ENCODE measurements around the gene SLC13A3.

SLC13A3 gene

DNA sequence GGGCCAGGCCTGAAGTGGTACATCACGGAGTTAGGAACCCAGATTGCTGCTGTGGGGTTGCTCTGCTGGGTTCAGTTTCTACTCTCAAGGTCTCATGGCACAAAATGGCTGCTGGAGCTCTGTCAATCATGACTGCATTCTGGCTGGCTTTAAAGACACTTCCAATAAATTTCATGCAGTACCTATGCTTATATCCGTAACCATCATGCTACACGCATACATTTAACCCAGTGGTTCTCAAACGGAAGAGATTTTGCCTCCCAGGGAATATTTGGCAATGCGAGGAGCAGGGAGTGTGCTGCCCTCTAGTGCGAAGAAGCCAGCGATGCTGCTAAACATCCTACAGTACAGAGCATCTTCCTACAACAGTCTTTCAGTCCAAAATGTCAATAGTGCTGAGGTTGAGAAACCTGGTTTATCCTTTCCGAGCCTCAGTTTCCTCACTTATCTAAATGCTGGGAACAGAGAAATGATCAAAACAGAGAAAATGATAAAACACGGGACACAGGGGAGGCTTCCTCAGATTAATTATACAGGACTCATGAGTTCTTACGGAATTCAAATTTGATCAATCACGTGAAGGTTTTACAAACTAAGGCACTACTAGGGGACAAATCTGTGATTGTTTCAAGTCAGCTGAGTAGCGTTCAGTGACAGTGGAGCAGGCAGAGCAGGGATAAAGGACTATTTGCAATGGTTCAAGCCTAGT lies 48.5 kb upstream of the SLC13A3 start:
- Histone ChIP-seq H2AFZ (ENCODE audit: low read depth, low read length) (no peak overlapping the region), H3K27me3 (ENCODE audit: control insufficient read depth in 1 of 2, insufficient read depth in 1 of 2, low read length in 2 of 2) (peaks cover 0 to 5% of the 10 kb centered on the region in 2 experiments), H3K36me3 (ENCODE audit: control insufficient read depth in 1 of 2, insufficient read depth in 2 of 2, low read depth in 1 of 2, low read length in 2 of 2) (no peaks in the 10 kb centered on the region), H3K9me3 (ENCODE audit: control insufficient read depth, low read length) (no peaks in the 10 kb centered on the region), H3K23ac (ENCODE audit: low read length in 2 of 2) (no peak overlapping the region), H3K9ac (ENCODE audit: low read length) (no peak overlapping the region), H2BK12ac (ENCODE audit: low read length in 2 of 2) (no peak overlapping the region), H4K8ac (ENCODE audit: low read length) (peak overlapping the region; percentile 25), H3K4ac (ENCODE audit: low read depth in 1 of 2, low read length in 2 of 2) (no peak overlapping the region), H3K27ac (ENCODE audit: low read length, poor library complexity, severe bottlenecking) (no peak overlapping the region), H2BK5ac (ENCODE audit: low read depth, low read length, poor library complexity, severe bottlenecking) (no peak overlapping the region), H3K4me1 (ENCODE audit: control insufficient read depth, insufficient read depth, low read depth, low read length) (no peaks in the 10 kb centered on the region), H3K4me3 (ENCODE audit: insufficient read depth in 1 of 2, low read depth in 1 of 2, low read length in 2 of 2) (no peak overlapping the region), H3K79me1 (replicated peaks; ENCODE audit: low read length, poor library complexity, severe bottlenecking) (no peaks in the 10 kb centered on the region), H2BK120ac (ENCODE audit: low read depth, low read length) (no peak overlapping the region), H3K18ac (ENCODE audit: low read depth in 1 of 2, low read length in 2 of 2) (no peak overlapping the region), H3K4me2 (ENCODE audit: low read length, poor library complexity, severe bottlenecking) (no peak overlapping the region), H3K14ac (ENCODE audit: low read length in 2 of 2) (no peak overlapping the region), H2BK15ac (ENCODE audit: low read depth, poor library complexity, severe bottlenecking) (no peak overlapping the region), H2AK5ac (ENCODE audit: low read length, severe bottlenecking) (no peak overlapping the region), H4K91ac (ENCODE audit: low read length) (no peak overlapping the region)
- 41% methylated on average over 10 of the region's 12 CpGs for WGBS
- DNase-seq: peak; percentile 57

DNA sequence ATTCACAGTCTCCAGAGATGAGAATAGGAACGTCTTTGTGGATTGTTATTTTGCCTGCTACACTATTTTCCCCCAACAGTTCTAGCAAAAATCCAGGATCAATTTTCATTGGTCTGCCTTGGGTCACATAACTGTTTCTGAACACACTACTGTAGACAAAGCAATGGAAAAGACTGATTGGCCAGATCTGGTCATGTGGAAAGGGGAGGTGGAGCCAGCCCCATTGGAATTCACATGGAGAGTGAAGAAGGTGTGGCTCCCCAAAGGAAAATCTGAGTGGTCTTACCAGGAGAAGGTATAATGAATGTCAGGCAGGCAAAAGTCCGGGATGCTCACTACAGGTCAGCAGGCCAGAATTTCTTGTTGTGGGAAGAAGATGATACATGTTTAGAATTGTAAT lies 47.5 kb upstream of the SLC13A3 start:
- Histone ChIP-seq H2BK12ac (ENCODE audit: low read length in 2 of 2) (no peak overlapping the region), H3K27ac (ENCODE audit: low read length, poor library complexity, severe bottlenecking) (no peak overlapping the region), H3K79me1 (replicated peaks; ENCODE audit: low read length, poor library complexity, severe bottlenecking) (no peaks in the 10 kb centered on the region), H3K9ac (ENCODE audit: low read length) (no peak overlapping the region), H3K4me1 (ENCODE audit: control insufficient read depth, insufficient read depth, low read depth, low read length) (no peaks in the 10 kb centered on the region), H3K4me3 (ENCODE audit: insufficient read depth in 1 of 2, low read depth in 1 of 2, low read length in 2 of 2) (no peak overlapping the region), H3K4me2 (ENCODE audit: low read length, poor library complexity, severe bottlenecking) (no peak overlapping the region), H2AFZ (ENCODE audit: low read depth, low read length) (no peak overlapping the region), H4K8ac (ENCODE audit: low read length) (no peak overlapping the region), H3K36me3 (ENCODE audit: control insufficient read depth in 1 of 2, insufficient read depth in 2 of 2, low read depth in 1 of 2, low read length in 2 of 2) (no peaks in the 10 kb centered on the region), H3K23ac (ENCODE audit: low read length in 2 of 2) (no peak overlapping the region), H2BK5ac (ENCODE audit: low read depth, low read length, poor library complexity, severe bottlenecking) (no peak overlapping the region), H3K14ac (ENCODE audit: low read length in 2 of 2) (no peak overlapping the region), H3K4ac (ENCODE audit: low read depth in 1 of 2, low read length in 2 of 2) (no peak overlapping the region), H3K27me3 (ENCODE audit: control insufficient read depth in 1 of 2, insufficient read depth in 1 of 2, low read length in 2 of 2) (peaks cover 0 to 5% of the 10 kb centered on the region in 2 experiments), H2AK5ac (ENCODE audit: low read length, severe bottlenecking) (no peak overlapping the region), H3K18ac (ENCODE audit: low read depth in 1 of 2, low read length in 2 of 2) (no peak overlapping the region), H3K9me3 (ENCODE audit: control insufficient read depth, low read length) (no peaks in the 10 kb centered on the region), H2BK120ac (ENCODE audit: low read depth, low read length) (no peak overlapping the region), H4K91ac (ENCODE audit: low read length) (no peak overlapping the region), H2BK15ac (ENCODE audit: low read depth, poor library complexity, severe bottlenecking) (no peak overlapping the region)
- DNase-seq: no peak
- WGBS: 93% methylated on average over 2 of the region's 2 CpGs

DNA sequence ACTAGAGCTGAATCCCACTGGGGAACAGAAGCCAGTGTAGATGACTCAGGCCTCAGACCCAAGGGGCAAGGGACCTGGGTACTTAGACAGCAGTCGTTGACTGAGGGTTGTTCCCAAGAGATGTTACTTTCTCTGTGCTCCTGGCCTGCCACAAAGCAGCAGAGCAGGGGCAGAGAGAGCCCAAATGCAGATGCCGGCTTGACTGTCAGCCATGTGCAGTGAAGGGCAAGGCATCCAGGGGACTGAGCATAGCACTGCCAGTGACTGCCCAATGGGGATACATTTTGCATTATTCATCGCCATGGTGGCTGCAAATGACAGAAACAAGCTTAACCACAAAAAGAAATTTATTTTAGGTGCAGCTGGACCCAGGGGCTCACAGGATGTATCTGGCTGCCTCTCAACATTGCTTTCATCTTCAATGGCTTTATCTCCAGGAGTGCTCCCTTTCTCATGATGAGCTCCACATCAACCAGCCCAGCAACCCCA lies 45.6 kb upstream of the SLC13A3 start:
- Histone ChIP-seq H2BK12ac (ENCODE audit: low read length in 2 of 2) (no peak overlapping the region), H3K4me3 (ENCODE audit: insufficient read depth in 1 of 2, low read depth in 1 of 2, low read length in 2 of 2) (no peak overlapping the region), H2BK120ac (ENCODE audit: low read depth, low read length) (no peak overlapping the region), H3K18ac (ENCODE audit: low read depth in 1 of 2, low read length in 2 of 2) (no peak overlapping the region), H4K91ac (ENCODE audit: low read length) (no peak overlapping the region), H3K23ac (ENCODE audit: low read length in 2 of 2) (no peak overlapping the region), H3K79me1 (replicated peaks; ENCODE audit: low read length, poor library complexity, severe bottlenecking) (no peaks in the 10 kb centered on the region), H3K27me3 (ENCODE audit: control insufficient read depth in 1 of 2, insufficient read depth in 1 of 2, low read length in 2 of 2) (peaks cover 0 to 5% of the 10 kb centered on the region in 2 experiments), H3K9ac (ENCODE audit: low read length) (peak overlapping the region; percentile 68), H3K9me3 (ENCODE audit: control insufficient read depth, low read length) (no peaks in the 10 kb centered on the region), H3K4me2 (ENCODE audit: low read length, poor library complexity, severe bottlenecking) (no peak overlapping the region), H2AK5ac (ENCODE audit: low read length, severe bottlenecking) (no peak overlapping the region), H3K4me1 (ENCODE audit: control insufficient read depth, insufficient read depth, low read depth, low read length) (no peaks in the 10 kb centered on the region), H2BK15ac (ENCODE audit: low read depth, poor library complexity, severe bottlenecking) (no peak overlapping the region), H3K27ac (ENCODE audit: low read length, poor library complexity, severe bottlenecking) (no peak overlapping the region), H2BK5ac (ENCODE audit: low read depth, low read length, poor library complexity, severe bottlenecking) (no peak overlapping the region), H2AFZ (ENCODE audit: low read depth, low read length) (no peak overlapping the region), H3K4ac (ENCODE audit: low read depth in 1 of 2, low read length in 2 of 2) (no peak overlapping the region), H3K36me3 (ENCODE audit: control insufficient read depth in 1 of 2, insufficient read depth in 2 of 2, low read depth in 1 of 2, low read length in 2 of 2) (no peaks in the 10 kb centered on the region), H4K8ac (ENCODE audit: low read length) (no peak overlapping the region), H3K14ac (ENCODE audit: low read length in 2 of 2) (no peak overlapping the region)
- peak; percentile 25 for DNase-seq
- 85% methylated on average over 3 of the region's 3 CpGs for WGBS

DNA sequence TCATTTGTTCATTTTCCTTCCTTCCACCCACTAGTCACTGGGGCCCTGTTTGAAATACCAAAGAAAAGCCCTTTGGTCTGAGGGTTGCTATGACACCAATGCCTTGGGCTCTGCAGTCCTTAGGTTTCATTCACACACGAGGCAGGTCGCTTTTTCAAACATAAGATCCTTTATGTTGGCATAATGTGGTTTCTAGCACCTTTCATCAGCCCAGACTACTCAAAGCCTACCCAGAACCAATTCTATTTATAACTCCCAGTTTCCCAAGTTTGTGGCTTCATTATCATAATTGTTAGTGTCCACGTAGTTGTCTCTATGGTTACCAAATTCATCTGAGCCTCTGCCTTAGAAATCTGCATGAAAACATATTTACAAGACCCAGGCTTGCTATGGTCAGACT lies 44.6 kb upstream of the SLC13A3 start:
- Histone ChIP-seq H3K79me1 (replicated peaks; ENCODE audit: low read length, poor library complexity, severe bottlenecking) (no peaks in the 10 kb centered on the region), H3K4me2 (ENCODE audit: low read length, poor library complexity, severe bottlenecking) (no peak overlapping the region)
- 75% methylated on average over 3 of the region's 3 CpGs for WGBS

More for the DNA sequence above, 44.6 kb upstream of the SLC13A3 start:
- Histone ChIP-seq H3K18ac (ENCODE audit: low read depth in 1 of 2, low read length in 2 of 2) (no peak overlapping the region), H3K4ac (ENCODE audit: low read depth in 1 of 2, low read length in 2 of 2) (no peak overlapping the region), H3K36me3 (ENCODE audit: control insufficient read depth in 1 of 2, insufficient read depth in 2 of 2, low read depth in 1 of 2, low read length in 2 of 2) (no peaks in the 10 kb centered on the region), H3K9ac (ENCODE audit: low read length) (peak overlapping the region; percentile 68), H3K4me3 (ENCODE audit: insufficient read depth in 1 of 2, low read depth in 1 of 2, low read length in 2 of 2) (no peak overlapping the region), H3K27ac (ENCODE audit: low read length, poor library complexity, severe bottlenecking) (no peak overlapping the region), H3K4me1 (ENCODE audit: control insufficient read depth, insufficient read depth, low read depth, low read length) (no peaks in the 10 kb centered on the region), H2BK120ac (ENCODE audit: low read depth, low read length) (no peak overlapping the region), H2BK15ac (ENCODE audit: low read depth, poor library complexity, severe bottlenecking) (no peak overlapping the region), H3K14ac (ENCODE audit: low read length in 2 of 2) (no peak overlapping the region), H4K8ac (ENCODE audit: low read length) (no peak overlapping the region), H3K9me3 (ENCODE audit: control insufficient read depth, low read length) (no peaks in the 10 kb centered on the region), H3K23ac (ENCODE audit: low read length in 2 of 2) (no peak overlapping the region), H3K27me3 (ENCODE audit: control insufficient read depth in 1 of 2, insufficient read depth in 1 of 2, low read length in 2 of 2) (peaks cover 0 to 5% of the 10 kb centered on the region in 2 experiments), H4K91ac (ENCODE audit: low read length) (no peak overlapping the region), H2BK5ac (ENCODE audit: low read depth, low read length, poor library complexity, severe bottlenecking) (no peak overlapping the region), H2BK12ac (ENCODE audit: low read length in 2 of 2) (no peak overlapping the region), H2AK5ac (ENCODE audit: low read length, severe bottlenecking) (no peak overlapping the region), H2AFZ (ENCODE audit: low read depth, low read length) (no peak overlapping the region)
- peak; percentile 91 for DNase-seq
